Skeletal muscle satellite cell (primary cell): Measurements from ENCODE around the gene KAT6B.

ENCODE experiments used
- H3K27me3 ChIP-seq: 2 replicates; pipeline ENCODE4 v1.7.0; 2013; ENCODE audit warnings: low read length; ENCODE audit not compliant: control insufficient read depth, insufficient read depth
- H3K36me3 ChIP-seq: 2 replicates; pipeline ENCODE4 v1.7.0; 2013; ENCODE audit warnings: mild to moderate bottlenecking, control low read depth, low read length; ENCODE audit not compliant: insufficient read depth
- H3K4me1 ChIP-seq: 2 replicates; pipeline ENCODE4 v1.7.0; 2013; ENCODE audit warnings: low read length; ENCODE audit not compliant: control insufficient read depth, insufficient read depth
- H3K4me2 ChIP-seq: 2 replicates; pipeline ENCODE4 v1.7.0; 2013; ENCODE audit warnings: mild to moderate bottlenecking, low read length
- H3K4me3 ChIP-seq: 2 replicates; pipeline ENCODE4 v1.7.0; 2013; ENCODE audit warnings: low read length
- H3K9ac ChIP-seq: 2 replicates; pipeline ENCODE4 v1.7.0; 2013; ENCODE audit warnings: mild to moderate bottlenecking, low read depth, low read length, moderate library complexity
- H3K9me3 ChIP-seq: replicated peaks from 2 replicates; pipeline ENCODE4 v1.7.0; 2013; ENCODE audit warnings: mild to moderate bottlenecking, control low read depth, low read length

Gene KAT6B

GRCh38 chr10:74896788-74897527, 70.6 kb downstream of the KAT6B start:
- H3K36me3 ChIP-seq: no peaks in the 10 kb centered on the region
- no peak overlapping the region for H3K4me2 ChIP-seq
- H3K9ac ChIP-seq: no peak overlapping the region
- H3K4me1 ChIP-seq: peaks cover 9% of the 10 kb centered on the region
- no peaks in the 10 kb centered on the region for H3K27me3 ChIP-seq
- no peaks in the 10 kb centered on the region for H3K9me3 ChIP-seq
- no peak overlapping the region for H3K4me3 ChIP-seq

DNA sequence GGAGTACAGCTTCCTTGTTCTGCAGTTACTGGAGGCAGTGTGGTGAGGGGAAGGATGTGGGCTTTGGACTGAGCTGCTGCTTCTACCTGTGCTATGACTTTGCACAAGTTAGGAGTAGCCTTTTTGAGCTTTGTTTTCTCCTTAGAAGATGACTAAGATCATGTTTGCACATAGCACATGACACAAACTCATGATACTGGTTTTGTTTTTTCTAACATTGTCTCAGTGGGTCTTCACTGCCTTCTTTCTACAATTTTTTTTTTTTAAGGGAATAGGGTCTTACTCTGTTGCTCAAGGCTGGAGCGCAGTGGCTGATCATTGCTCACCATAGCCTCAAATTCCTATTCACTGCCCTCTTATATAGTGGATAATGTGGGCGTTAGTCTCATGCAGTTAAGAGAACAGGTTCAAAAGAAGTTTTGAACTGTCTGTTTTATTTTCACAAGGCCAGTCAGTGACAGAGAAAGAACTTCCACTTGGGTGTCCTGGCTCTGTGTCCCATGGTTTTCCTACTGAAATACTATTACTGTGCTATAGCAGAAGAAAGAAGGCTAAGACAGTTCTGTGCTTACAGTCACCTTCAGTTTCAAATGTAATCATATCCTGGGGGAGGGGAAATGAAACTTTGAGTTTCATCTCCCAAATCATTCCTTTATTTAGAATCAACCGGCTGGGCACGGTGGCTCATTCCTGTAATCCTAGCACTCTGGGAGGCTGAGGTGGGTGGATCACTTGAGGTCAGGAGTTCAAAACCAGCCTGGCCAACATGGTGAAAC, 72.0 kb downstream of the KAT6B start:
- Histone ChIP-seq H3K9ac (no peak overlapping the region), H3K9me3 (no peaks in the 10 kb centered on the region), H3K27me3 (no peaks in the 10 kb centered on the region), H3K4me1 (peaks cover 9% of the 10 kb centered on the region), H3K4me3 (no peak overlapping the region), H3K36me3 (no peaks in the 10 kb centered on the region), H3K4me2 (no peak overlapping the region)

DNA sequence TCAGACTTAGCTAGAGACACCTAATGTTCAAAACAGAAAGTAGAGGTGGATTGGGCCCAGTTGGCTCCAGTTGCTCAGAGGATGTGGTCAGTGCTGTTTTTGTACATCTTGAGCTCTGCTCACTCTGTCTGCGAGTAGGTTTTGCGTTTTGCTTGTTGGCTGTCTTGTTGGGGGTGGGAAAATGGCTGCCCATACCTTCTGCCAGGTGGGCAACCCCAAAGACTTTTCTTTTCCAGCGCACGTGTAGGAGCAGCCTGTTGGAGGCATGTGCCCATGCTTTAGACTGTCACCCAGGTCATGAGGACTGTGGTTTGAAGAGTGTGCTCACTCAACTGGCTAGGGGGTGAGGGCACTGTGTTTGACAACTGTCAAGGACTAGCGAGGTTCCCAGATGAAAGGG, 73.9 kb downstream of the KAT6B start:
- H3K27me3 ChIP-seq: no peaks in the 10 kb centered on the region
- H3K4me1 ChIP-seq: peaks cover 9% of the 10 kb centered on the region
- no peak overlapping the region for H3K4me3 ChIP-seq

DNA sequence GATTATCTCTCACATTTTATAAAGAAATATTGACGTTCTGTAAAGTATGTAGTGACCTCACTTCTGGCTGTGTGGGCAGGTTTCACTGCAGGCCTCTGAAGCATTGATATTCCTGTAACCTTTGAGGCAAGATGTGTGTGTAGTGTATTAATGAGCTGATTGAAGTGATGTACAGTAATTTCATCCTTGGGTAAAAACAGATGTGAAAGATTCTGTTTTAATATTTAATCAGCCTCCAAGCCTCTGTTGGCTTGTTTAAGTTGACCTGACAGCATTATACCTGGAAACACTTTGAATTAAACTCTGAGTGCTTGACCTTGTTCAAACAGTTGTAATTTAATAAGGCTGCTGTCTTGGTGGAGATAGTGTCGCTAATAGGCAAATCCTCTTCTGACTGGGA, 74.9 kb downstream of the KAT6B start:
- Histone ChIP-seq H3K9ac (no peak overlapping the region), H3K4me1 (peaks cover 9% of the 10 kb centered on the region), H3K27me3 (no peaks in the 10 kb centered on the region), H3K36me3 (no peaks in the 10 kb centered on the region), H3K4me2 (no peak overlapping the region), H3K4me3 (no peak overlapping the region), H3K9me3 (no peaks in the 10 kb centered on the region)

More for the DNA sequence above, 73.9 kb downstream of the KAT6B start:
- H3K4me2 ChIP-seq: no peak overlapping the region
- H3K9me3 ChIP-seq: no peaks in the 10 kb centered on the region
- no peak overlapping the region for H3K9ac ChIP-seq
- no peaks in the 10 kb centered on the region for H3K36me3 ChIP-seq

DNA sequence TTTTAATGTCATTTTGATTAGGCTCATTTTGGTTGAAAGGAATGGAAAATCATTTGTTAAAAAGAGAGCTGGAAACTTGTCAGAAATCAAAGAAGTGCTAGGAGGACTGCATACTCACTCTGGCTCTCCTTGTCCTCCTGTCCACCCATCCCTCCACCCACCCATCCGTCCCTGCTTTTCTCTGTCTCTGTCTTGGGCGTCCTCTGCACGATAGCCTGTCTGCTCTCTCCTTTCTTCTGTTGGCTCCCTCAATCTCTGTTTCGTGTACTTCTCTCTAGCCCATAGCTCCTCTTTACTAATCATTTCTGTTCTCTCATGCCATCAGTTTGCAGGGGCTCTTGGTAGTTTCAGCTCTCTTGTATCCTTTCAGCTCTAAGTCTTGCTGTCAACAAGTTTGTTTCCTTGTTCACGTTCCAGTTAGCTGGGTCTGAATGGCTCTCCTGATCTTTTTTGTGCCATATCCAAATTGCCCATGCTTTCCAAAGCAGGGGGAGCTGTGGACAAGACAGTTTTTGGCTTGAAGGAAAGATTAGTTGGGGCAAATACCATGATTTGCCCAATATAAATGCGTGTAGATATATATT, 75.6 kb downstream of the KAT6B start:
- no peak overlapping the region for H3K9ac ChIP-seq
- H3K9me3 ChIP-seq: no peaks in the 10 kb centered on the region
- H3K4me1 ChIP-seq: peaks cover 9% of the 10 kb centered on the region
- H3K4me2 ChIP-seq: no peak overlapping the region
- H3K4me3 ChIP-seq: no peak overlapping the region
- H3K27me3 ChIP-seq: no peaks in the 10 kb centered on the region
- no peaks in the 10 kb centered on the region for H3K36me3 ChIP-seq

DNA sequence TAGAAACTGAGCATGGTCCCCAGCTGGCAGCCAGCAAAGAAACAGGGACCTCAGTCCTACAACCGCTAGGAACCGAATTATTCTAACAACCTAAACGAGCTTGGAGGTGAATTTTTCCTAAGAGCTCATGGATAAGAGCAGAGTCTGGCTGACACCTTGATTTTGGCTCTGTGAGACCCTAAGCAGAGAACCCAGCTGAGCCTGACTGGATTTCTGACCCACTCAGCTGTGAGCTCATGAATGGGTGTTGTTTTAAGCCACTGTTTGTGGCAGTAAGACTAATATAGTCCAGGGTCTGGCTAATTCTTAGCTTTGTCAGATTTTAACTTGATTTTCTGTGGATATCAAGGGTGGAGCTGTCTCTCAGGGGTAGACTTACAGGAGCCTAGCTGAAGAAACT, 77.1 kb downstream of the KAT6B start:
- Histone ChIP-seq H3K4me1 (peaks cover 2% of the 10 kb centered on the region), H3K4me2 (no peak overlapping the region), H3K9ac (no peak overlapping the region), H3K9me3 (no peaks in the 10 kb centered on the region), H3K36me3 (no peaks in the 10 kb centered on the region), H3K27me3 (no peaks in the 10 kb centered on the region), H3K4me3 (no peak overlapping the region)

GRCh38 chr10:74906611-74907198, 80.3 kb downstream of the KAT6B start:
- H3K4me1 ChIP-seq: peaks cover 8% of the 10 kb centered on the region

DNA sequence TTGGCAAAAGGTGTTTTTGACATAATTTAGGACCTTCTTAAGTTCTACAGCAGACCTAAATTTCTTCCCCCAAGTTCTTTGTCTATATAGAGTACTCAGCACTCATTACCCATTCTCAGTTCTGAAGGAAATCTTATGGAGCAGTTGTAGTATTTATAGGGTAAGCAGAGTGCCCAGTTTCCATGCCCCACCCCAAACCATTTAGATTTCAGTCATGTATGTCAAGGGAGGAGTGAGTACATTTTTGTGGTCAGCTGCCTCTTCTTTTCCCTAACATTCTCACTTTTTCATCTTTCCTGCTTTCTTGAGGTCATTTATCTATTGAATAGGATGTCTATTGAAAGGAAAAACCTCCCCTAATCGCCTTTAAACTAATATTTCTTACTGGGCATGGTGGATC, 83.3 kb downstream of the KAT6B start:
- Histone ChIP-seq H3K4me3 (no peak overlapping the region), H3K9me3 (no peaks in the 10 kb centered on the region), H3K4me1 (peaks cover 8% of the 10 kb centered on the region), H3K4me2 (no peak overlapping the region), H3K9ac (no peak overlapping the region), H3K36me3 (no peaks in the 10 kb centered on the region), H3K27me3 (no peaks in the 10 kb centered on the region)

More at GRCh38 chr10:74906611-74907198, 80.3 kb downstream of the KAT6B start:
- no peak overlapping the region for H3K4me3 ChIP-seq
- no peaks in the 10 kb centered on the region for H3K36me3 ChIP-seq
- H3K4me2 ChIP-seq: no peak overlapping the region
- H3K9me3 ChIP-seq: no peaks in the 10 kb centered on the region
- no peak overlapping the region for H3K9ac ChIP-seq
- H3K27me3 ChIP-seq: no peaks in the 10 kb centered on the region

GRCh38 chr10:74910241-74910975, 84.0 kb downstream of the KAT6B start:
- peaks cover 8% of the 10 kb centered on the region for H3K4me1 ChIP-seq
- H3K4me3 ChIP-seq: no peak overlapping the region
- no peak overlapping the region for H3K9ac ChIP-seq
- H3K27me3 ChIP-seq: no peaks in the 10 kb centered on the region
- no peak overlapping the region for H3K4me2 ChIP-seq
- H3K36me3 ChIP-seq: no peaks in the 10 kb centered on the region
- no peaks in the 10 kb centered on the region for H3K9me3 ChIP-seq

- Histone ChIP-seq H3K36me3 (no peaks in the 10 kb centered on the region), H3K4me1 (peaks cover 8% of the 10 kb centered on the region), H3K9ac (no peak overlapping the region), H3K27me3 (no peaks in the 10 kb centered on the region), H3K4me2 (no peak overlapping the region), H3K9me3 (no peaks in the 10 kb centered on the region), H3K4me3 (no peak overlapping the region)
These were observed 84.6 kb downstream of the KAT6B start for GRCh38 chr10:74910976-74911350.

- peaks cover 17% of the 10 kb centered on the region for H3K4me1 ChIP-seq
- H3K4me2 ChIP-seq: no peak overlapping the region
- no peaks in the 10 kb centered on the region for H3K27me3 ChIP-seq
- no peak overlapping the region for H3K4me3 ChIP-seq
- no peaks in the 10 kb centered on the region for H3K36me3 ChIP-seq
- H3K9ac ChIP-seq: no peak overlapping the region
- H3K9me3 ChIP-seq: no peaks in the 10 kb centered on the region
These were observed 85.8 kb downstream of the KAT6B start for GRCh38 chr10:74912182-74912581.
